OCI-LY1 (cell line): ENCODE data around the gene ZNF318.

Source experiments
- H2AFZ ChIP-seq: fragments of 200-600 bp; sonication (generic), shearing (Covaris generic); 2 replicates; pipeline ENCODE4 v1.6.0; 2014; ENCODE audit warnings: antibody characterized with exemption, mild to moderate bottlenecking, low read length
- H3F3A ChIP-seq: fragments of 200-600 bp; sonication (generic), shearing (Covaris generic); 2 replicates; pipeline ENCODE4 v1.6.0; 2014; ENCODE audit warnings: mild to moderate bottlenecking, antibody characterized with exemption, low read length, moderate library complexity; ENCODE audit not compliant: insufficient read depth
- H3K27ac ChIP-seq: fragments of 200-600 bp; sonication (generic); 2 replicates; pipeline ENCODE4 v1.5.1; 2014; ENCODE audit warnings: low read length, mixed run types, mild to moderate bottlenecking, low read depth; ENCODE audit not compliant: poor library complexity, severe bottlenecking
- H3K27me3 ChIP-seq: fragments of 200-600 bp; sonication (generic); 2 replicates; pipeline ENCODE4 v1.6.0; 2014; ENCODE audit warnings: antibody characterized with exemption, mild to moderate bottlenecking, low read length, moderate library complexity; ENCODE audit not compliant: insufficient read depth
- H3K36me3 ChIP-seq: fragments of 200-600 bp; sonication (generic); 2 replicates; pipeline ENCODE4 v1.6.1; 2014; ENCODE audit warnings: mild to moderate bottlenecking, antibody characterized with exemption, low read length, moderate library complexity, mixed read lengths; ENCODE audit not compliant: insufficient read depth
- H3K4me1 ChIP-seq: fragments of 200-600 bp; sonication (generic); 2 replicates; pipeline ENCODE4 v1.5.1; 2014; ENCODE audit warnings: mild to moderate bottlenecking, low read length, moderate library complexity; ENCODE audit not compliant: insufficient read depth, severe bottlenecking
- H3K4me2 ChIP-seq: fragments of 200-600 bp; sonication (generic), shearing (Covaris generic); 2 replicates; pipeline ENCODE4 v1.6.1; 2014; ENCODE audit warnings: low read length
- H3K4me3 ChIP-seq: fragments of 200-600 bp; sonication (generic); 2 replicates; pipeline ENCODE4 v1.5.1; 2014; ENCODE audit warnings: low read length, low read depth, mild to moderate bottlenecking, mixed read lengths; ENCODE audit not compliant: poor library complexity, severe bottlenecking
- H3K79me2 ChIP-seq: fragments of 200-600 bp; shearing (Covaris generic); 2 replicates; pipeline ENCODE4 v1.6.1; 2016; ENCODE audit warnings: mixed run types, low read length, mixed read lengths; ENCODE audit not compliant: insufficient read depth
- H3K9ac ChIP-seq: fragments of 200-600 bp; sonication (generic), shearing (Covaris generic); 2 replicates; pipeline ENCODE4 v1.6.1; 2014; ENCODE audit warnings: mild to moderate bottlenecking, low read length, mixed read lengths
- H3K9me2 ChIP-seq: fragments of 200-600 bp; sonication (generic), shearing (Covaris generic); 2 replicates; pipeline ENCODE4 v1.6.1; 2014; ENCODE audit warnings: low read depth, mild to moderate bottlenecking, low read length, mixed read lengths
- H3K9me3 ChIP-seq: fragments of 200-600 bp; shearing (Covaris generic); 2 replicates; pipeline ENCODE4 v1.6.1; 2014; ENCODE audit warnings: low read length, mixed read lengths
- H4K20me1 ChIP-seq: fragments of 200-600 bp; sonication (generic), shearing (Covaris generic); 2 replicates; pipeline ENCODE4 v1.6.0; 2016; ENCODE audit warnings: mild to moderate bottlenecking, low read length; ENCODE audit not compliant: insufficient read depth
- CTCF ChIP-seq: fragments of 200-600 bp; sonication (generic), shearing (Covaris generic); IDR thresholded peaks from 2 replicates; pipeline ENCODE4 v1.5.1; 2017; ENCODE audit warnings: mild to moderate bottlenecking, antibody characterized with exemption, low read length, moderate library complexity, mixed read lengths
- EZH2 ChIP-seq: fragments of 200-600 bp; sonication (generic), shearing (Covaris generic); IDR thresholded peaks from 2 replicates; pipeline ENCODE4 v1.8.0; 2017; ENCODE audit warnings: borderline replicate concordance, mixed run types, mild to moderate bottlenecking, antibody characterized with exemption, low read length, moderate library complexity, mixed read lengths

ZNF318 gene

GRCh38 chr6:43338243-43338642 is 31.2 kb downstream of the ZNF318 start:
- no peaks in the 10 kb centered on the region for H3K27me3 ChIP-seq
- no peak overlapping the region for H2AFZ ChIP-seq
- H3K9me3 ChIP-seq, result no peaks in the 10 kb centered on the region
- H3K36me3 ChIP-seq, result peaks cover 67% of the 10 kb centered on the region
- H3K27ac ChIP-seq, result no peak overlapping the region
- no peak overlapping the region for H3K4me3 ChIP-seq
- no peaks in the 10 kb centered on the region for H3K9me2 ChIP-seq
- H3F3A ChIP-seq, result no peaks in the 10 kb centered on the region
- no peaks in the 10 kb centered on the region for H4K20me1 ChIP-seq
- H3K9ac ChIP-seq, result no peak overlapping the region
- H3K4me2 ChIP-seq, result no peak overlapping the region
- TF ChIP-seq EZH2 (no peak), CTCF (no peak)
- H3K4me1 ChIP-seq, result no peaks in the 10 kb centered on the region
- H3K79me2 ChIP-seq, result no peaks in the 10 kb centered on the region

DNA sequence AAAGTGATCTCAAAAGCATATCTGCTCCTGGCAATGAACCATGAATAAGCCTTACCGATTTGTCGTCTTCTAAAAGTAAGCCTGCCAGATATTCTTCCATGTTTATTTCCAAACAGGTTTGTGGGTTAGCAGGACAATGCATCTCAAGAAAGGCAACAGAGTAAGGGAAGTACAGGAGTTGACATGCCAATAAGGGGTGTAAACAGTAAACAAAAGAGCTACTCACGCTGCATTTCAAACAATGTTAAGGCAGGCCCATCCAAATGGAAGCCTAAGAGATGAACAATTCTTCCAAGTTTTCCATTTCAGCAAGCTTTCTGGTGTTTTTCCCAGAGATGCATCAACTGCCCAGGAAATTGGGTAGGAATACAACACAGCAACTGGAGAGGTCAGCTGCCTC is 33.1 kb downstream of the ZNF318 start:
- Histone ChIP-seq H3K9ac (no peak overlapping the region), H3K4me2 (no peak overlapping the region), H2AFZ (no peak overlapping the region), H3K79me2 (no peaks in the 10 kb centered on the region), H3K27me3 (no peaks in the 10 kb centered on the region), H3F3A (no peaks in the 10 kb centered on the region), H3K4me1 (no peaks in the 10 kb centered on the region), H3K27ac (no peak overlapping the region), H3K9me2 (no peaks in the 10 kb centered on the region), H3K36me3 (peaks cover 48% of the 10 kb centered on the region), H4K20me1 (no peaks in the 10 kb centered on the region), H3K9me3 (no peaks in the 10 kb centered on the region), H3K4me3 (no peak overlapping the region)
- TF ChIP-seq CTCF, result no peak
- no peak for TF ChIP-seq EZH2

DNA sequence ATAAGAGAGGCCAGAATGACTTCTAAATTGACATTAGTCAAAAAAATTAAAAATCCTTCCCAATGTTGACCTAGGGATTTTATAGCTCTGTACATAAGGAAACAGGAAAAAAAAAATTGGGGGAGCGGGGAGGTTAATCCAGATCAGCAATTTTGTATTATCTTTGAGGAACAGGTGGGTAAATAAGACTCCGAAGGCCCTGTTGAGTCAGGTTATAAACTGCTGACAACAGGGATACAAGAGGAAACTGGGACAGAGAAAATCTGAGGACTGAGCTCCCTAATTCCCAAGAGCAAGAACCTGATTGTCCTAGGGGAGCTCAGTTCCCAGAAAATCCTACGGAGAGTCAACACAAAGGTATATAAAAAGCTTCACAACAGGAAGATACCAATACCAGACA is 34.0 kb downstream of the ZNF318 start:
- Histone ChIP-seq H4K20me1 (no peaks in the 10 kb centered on the region), H3K27ac (no peak overlapping the region), H3K79me2 (no peaks in the 10 kb centered on the region), H3K4me3 (no peak overlapping the region), H3K36me3 (peaks cover 39% of the 10 kb centered on the region), H2AFZ (no peak overlapping the region), H3K4me2 (no peak overlapping the region), H3K9ac (no peak overlapping the region), H3K27me3 (no peaks in the 10 kb centered on the region), H3K9me3 (no peaks in the 10 kb centered on the region), H3K4me1 (no peaks in the 10 kb centered on the region), H3F3A (no peaks in the 10 kb centered on the region), H3K9me2 (no peaks in the 10 kb centered on the region)
- TF ChIP-seq CTCF, result no peak
- no peak for TF ChIP-seq EZH2
